ENCODE results near the gene PDK3.

DNA sequence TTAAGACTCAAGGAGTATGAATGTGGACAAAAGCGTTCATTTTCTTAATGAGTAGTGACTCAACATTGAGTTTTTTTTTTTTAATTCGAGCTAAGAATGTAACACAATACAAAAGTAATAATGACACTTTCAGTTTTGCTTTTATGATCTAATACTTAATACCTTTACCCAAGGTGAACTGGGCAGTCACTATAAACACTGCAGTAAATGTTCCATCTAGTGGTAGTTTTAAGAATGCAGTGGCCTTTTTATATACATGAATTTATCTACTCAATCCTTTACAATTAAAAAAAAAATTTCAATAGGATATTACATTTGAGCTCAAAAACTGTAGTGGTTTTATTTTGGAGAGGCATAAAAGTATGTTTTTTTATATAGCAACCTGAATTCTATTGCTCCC is 33.9 kb downstream of the PDK3 start:
- TF ChIP-seq, protein P1, sequence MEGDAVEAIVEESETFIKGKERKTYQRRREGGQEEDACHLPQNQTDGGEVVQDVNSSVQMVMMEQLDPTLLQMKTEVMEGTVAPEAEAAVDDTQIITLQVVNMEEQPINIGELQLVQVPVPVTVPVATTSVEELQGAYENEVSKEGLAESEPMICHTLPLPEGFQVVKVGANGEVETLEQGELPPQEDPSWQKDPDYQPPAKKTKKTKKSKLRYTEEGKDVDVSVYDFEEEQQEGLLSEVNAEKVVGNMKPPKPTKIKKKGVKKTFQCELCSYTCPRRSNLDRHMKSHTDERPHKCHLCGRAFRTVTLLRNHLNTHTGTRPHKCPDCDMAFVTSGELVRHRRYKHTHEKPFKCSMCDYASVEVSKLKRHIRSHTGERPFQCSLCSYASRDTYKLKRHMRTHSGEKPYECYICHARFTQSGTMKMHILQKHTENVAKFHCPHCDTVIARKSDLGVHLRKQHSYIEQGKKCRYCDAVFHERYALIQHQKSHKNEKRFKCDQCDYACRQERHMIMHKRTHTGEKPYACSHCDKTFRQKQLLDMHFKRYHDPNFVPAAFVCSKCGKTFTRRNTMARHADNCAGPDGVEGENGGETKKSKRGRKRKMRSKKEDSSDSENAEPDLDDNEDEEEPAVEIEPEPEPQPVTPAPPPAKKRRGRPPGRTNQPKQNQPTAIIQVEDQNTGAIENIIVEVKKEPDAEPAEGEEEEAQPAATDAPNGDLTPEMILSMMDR (IDR thresholded peaks at IDR 0.05): peak in 5 of 6 experiments; percentile 65 to 84 (median 78)
- TF ChIP-seq POLR2A (IDR thresholded peaks at IDR 0.05): no peak
